ENCODE data around the gene SCART1. TPM values are rescaled to one million over a fixed set of nuclear protein-coding genes. Genes with fewer than 3 reads are reported as not detected.

SCART1 gene
- total RNA-seq, 1 experiment from 2014 or later = 0.50 TPM

DNA sequence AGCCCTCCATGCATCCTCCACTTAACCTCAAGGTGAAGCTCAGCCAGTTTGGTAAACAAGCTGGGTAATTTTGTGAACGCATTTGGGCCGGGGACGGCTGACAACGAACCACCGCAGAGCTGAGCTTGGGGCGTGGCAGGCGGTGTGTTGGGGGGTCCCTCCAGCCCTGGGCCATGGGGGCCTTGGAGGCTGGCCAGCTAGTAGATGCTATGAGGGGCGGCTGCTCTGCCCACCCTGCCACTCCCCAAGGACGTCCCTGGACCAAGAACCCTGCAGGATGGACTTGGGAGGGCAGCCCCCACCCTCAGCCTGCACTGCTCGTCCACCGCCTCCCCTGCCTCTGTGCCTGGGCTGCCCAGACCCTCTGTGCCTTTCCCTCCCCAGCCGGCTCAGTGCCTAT lies 12.0 kb upstream of the SCART1 start:
- Histone ChIP-seq H2BK120ac (ENCODE audit: low read depth, low read length, poor library complexity, severe bottlenecking) (no peak overlapping the region), H2BK12ac (ENCODE audit: insufficient read length, low read depth, low read length) (no peak overlapping the region), H3K27ac (ENCODE audit: insufficient read length, low read depth, low read length) (no peak overlapping the region), H4K5ac (ENCODE audit: insufficient read length, low read depth, low read length) (no peak overlapping the region), H3K4me2 (ENCODE audit: insufficient read depth, insufficient read length, low read length) (no peak overlapping the region), H4K91ac (ENCODE audit: insufficient read length, low read depth, low read length) (no peak overlapping the region), H3K4ac (ENCODE audit: low read depth, low read length) (no peak overlapping the region), H4K20me1 (ENCODE audit: control insufficient read depth, insufficient read depth, insufficient read length) (no peaks in the 10 kb centered on the region), H3K27me3 (ENCODE audit: insufficient read depth, low read length) (no peaks in the 10 kb centered on the region), H3K79me2 (ENCODE audit: insufficient read depth, low read length) (no peaks in the 10 kb centered on the region), H3K23me2 (ENCODE audit: insufficient read length, low read depth, low read length, poor library complexity, severe bottlenecking) (no peaks in the 10 kb centered on the region), H2AK5ac (ENCODE audit: insufficient read length, low read length) (no peak overlapping the region), H3K14ac (ENCODE audit: insufficient read depth, low read length) (no peak overlapping the region), H2BK5ac (ENCODE audit: insufficient read length, low read length) (no peak overlapping the region), H2BK20ac (ENCODE audit: low read depth, low read length, poor library complexity, severe bottlenecking) (no peak overlapping the region), H3K56ac (ENCODE audit: insufficient read length, low read depth, low read length) (no peak overlapping the region), H3K23ac (ENCODE audit: insufficient read length, low read depth, low read length) (no peak overlapping the region), H3K9me3 (ENCODE audit: control insufficient read depth, low read depth, low read length) (peaks cover 72% of the 10 kb centered on the region), H3K18ac (ENCODE audit: insufficient read length, low read depth, low read length) (no peak overlapping the region), H4K8ac (replicated peaks; ENCODE audit: insufficient read length, low read depth, low read length) (no peak overlapping the region), H3K9ac (ENCODE audit: extremely low read depth, insufficient read length, low read length) (no peak overlapping the region), H2BK15ac (ENCODE audit: low read depth, low read length) (no peak overlapping the region), H3K79me1 (ENCODE audit: insufficient read depth, low read depth, low read length, poor library complexity, severe bottlenecking) (no peaks in the 10 kb centered on the region), H3T11ph (ENCODE audit: low read length) (no peak overlapping the region), H2AFZ (ENCODE audit: low read length) (no peak overlapping the region), H3K4me1 (ENCODE audit: insufficient read depth, low read length) (no peaks in the 10 kb centered on the region)
- no CpG with 5 or more reads among the region's 12 CpGs for WGBS (ENCODE audit: extremely low coverage, insufficient read length, low lambda C conversion rate)
- Mint-ChIP-seq H3K36me3 (ENCODE audit: insufficient read depth in 1 of 3, low read depth in 3 of 3) (peaks cover 17 to 34% (median 22%) of the 10 kb centered on the region in 3 experiments), H3K27ac (no peak overlapping the region), H3K4me3 (no peak overlapping the region), H3K4me1 (no peaks in the 10 kb centered on the region), H3K27me3 (ENCODE audit: low read depth) (peaks cover 3% of the 10 kb centered on the region), H3K9me3 (peaks cover 79 to 85% of the 10 kb centered on the region in 2 experiments)
- DNase-seq = no peak
- TF ChIP-seq, protein P1, sequence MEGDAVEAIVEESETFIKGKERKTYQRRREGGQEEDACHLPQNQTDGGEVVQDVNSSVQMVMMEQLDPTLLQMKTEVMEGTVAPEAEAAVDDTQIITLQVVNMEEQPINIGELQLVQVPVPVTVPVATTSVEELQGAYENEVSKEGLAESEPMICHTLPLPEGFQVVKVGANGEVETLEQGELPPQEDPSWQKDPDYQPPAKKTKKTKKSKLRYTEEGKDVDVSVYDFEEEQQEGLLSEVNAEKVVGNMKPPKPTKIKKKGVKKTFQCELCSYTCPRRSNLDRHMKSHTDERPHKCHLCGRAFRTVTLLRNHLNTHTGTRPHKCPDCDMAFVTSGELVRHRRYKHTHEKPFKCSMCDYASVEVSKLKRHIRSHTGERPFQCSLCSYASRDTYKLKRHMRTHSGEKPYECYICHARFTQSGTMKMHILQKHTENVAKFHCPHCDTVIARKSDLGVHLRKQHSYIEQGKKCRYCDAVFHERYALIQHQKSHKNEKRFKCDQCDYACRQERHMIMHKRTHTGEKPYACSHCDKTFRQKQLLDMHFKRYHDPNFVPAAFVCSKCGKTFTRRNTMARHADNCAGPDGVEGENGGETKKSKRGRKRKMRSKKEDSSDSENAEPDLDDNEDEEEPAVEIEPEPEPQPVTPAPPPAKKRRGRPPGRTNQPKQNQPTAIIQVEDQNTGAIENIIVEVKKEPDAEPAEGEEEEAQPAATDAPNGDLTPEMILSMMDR (conservative IDR thresholded peaks at IDR 0.05) = no peak

Data from H9 (cell line).